ENCODE data around the gene BDH2.

Gene BDH2

GRCh38 chr4:103086551-103086950, 13.1 kb downstream of the BDH2 start:
- no peak for TF ChIP-seq CTCF (conservative IDR thresholded peaks at IDR 0.05; ENCODE audit: low read depth, low read length)
- no peak overlapping the region for H3K4me3 ChIP-seq (ENCODE audit: low read depth, low read length)
- DNase-seq (ENCODE audit: low read depth), result no peak

DNA sequence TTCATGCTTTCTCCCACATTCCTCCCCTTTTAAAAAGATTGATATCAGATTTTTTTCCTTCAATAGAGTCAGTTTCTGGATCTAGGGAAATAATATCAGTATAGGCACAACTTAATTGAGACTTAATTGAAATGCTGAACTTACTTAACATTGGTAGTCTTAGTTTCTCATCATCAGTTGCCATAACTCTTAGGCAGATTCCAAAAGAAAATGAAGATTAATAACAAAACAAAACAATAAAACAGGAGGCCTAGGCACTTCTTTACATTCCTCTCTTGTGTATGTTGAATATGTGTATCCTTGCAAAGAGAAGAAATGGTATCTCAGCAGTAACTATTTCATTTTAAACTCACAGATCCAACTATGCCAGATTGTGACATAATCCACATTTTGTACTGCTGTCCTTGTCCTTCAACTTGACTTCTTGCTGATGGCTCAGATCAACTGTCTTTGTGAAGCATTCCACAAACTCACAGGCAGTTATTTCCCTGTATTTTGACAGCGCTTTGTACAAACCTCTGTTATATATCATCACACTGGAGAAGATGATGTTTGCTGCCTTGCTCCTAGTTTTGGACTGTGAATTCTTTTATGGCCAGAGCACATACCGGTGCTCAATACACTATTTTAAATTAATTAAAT, 14.0 kb downstream of the BDH2 start:
- no peak for TF ChIP-seq CTCF (conservative IDR thresholded peaks at IDR 0.05; ENCODE audit: low read depth, low read length)
- DNase-seq (ENCODE audit: low read depth), result no peak
- H3K4me3 ChIP-seq (ENCODE audit: low read depth, low read length), result no peak overlapping the region

GRCh38 chr4:103079621-103080020, 20.0 kb downstream of the BDH2 start:
- no peak for DNase-seq (ENCODE audit: low read depth)
- no peak for TF ChIP-seq CTCF (conservative IDR thresholded peaks at IDR 0.05; ENCODE audit: low read depth, low read length)
- H3K4me3 ChIP-seq (ENCODE audit: low read depth, low read length), result no peak overlapping the region

DNA sequence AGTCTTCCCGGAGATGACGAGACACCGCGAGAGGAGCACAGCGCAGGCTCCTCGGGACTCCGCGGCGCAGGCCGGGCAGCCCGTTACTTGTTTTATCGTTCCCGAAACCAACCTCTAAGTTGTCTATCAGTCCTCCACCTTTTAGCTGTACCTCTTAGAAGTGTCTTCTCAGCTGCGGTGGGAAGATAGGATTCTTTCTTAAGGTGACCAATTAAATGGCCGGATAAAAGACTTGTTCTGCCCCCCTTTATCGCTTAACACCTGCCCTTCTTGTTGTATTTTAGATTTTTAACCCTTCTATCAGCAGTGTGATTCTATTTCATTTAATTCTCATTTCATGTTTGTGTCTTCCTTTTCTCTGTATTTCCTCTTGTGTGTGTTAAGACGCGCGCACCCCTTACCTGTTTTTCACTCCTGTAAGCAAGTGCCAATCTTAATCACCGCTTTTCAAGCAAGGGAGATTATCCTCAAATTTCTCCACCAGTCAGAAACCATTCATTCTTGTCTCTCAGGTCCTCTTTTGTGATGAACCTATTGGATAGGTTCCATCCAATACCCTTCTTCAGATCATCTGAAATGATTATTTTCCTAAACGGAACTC, 22.8 kb downstream of the BDH2 start, which contains the start of gene SLC9B2:
Gene SLC9B2 (minus strand): TSS at position 15 of the 601 bp plus-strand sequence. CDS start 9,211 bp downstream, outside the sequence.
- peak within 1 kb of the TSS; percentile 81 for H3K4me3 ChIP-seq (ENCODE audit: low read depth, low read length)
- no peak for TF ChIP-seq CTCF (conservative IDR thresholded peaks at IDR 0.05; ENCODE audit: low read depth, low read length)
- no peak for DNase-seq (ENCODE audit: low read depth)

DNA sequence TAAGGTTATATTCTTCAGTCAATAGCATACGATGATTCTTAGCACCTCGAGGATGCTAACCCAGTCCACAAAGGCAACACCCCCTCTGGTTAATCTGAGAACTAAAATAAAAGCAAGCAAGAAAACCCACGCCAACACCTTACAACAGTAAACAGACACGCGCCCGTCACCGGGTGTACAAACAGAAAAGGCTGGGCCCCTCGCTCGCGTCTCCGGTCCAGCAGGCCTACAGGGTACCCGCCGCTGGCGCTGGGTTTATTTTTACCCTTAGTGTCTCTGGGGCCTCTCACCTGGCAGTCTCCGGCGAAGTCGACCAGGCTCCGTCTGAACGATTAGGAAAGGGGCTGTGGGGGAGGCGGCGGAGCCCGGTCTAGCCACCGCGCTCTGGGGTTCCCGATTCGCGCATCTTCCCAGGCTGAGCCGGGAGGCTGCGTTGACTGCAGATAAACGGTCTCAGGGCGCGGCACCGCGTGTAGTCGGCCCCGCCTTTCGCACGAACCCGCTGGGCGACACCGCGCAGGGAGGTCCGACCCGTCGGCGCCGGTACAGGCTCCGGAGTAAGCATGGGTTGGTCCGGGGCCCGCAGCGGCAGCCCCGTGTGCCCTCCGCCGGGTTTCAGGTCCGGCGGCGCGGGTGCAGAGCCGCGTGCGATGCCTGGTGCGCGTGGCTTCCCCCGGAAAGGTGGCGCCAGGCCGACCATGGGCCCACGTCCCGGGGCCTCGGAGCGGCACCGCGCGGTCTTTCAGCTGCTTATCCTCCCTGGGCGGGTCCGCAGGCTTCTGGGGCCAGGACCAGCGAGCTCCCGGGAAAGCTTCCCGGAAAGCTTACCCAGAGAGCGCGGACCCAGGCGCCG, 23.5 kb downstream of the BDH2 start:
- peak overlapping the region; percentile 81 for H3K4me3 ChIP-seq (ENCODE audit: low read depth, low read length)
- TF ChIP-seq CTCF (conservative IDR thresholded peaks at IDR 0.05; ENCODE audit: low read depth, low read length), result peak; percentile 12
- DNase-seq (ENCODE audit: low read depth), result peak; percentile 65

DNA sequence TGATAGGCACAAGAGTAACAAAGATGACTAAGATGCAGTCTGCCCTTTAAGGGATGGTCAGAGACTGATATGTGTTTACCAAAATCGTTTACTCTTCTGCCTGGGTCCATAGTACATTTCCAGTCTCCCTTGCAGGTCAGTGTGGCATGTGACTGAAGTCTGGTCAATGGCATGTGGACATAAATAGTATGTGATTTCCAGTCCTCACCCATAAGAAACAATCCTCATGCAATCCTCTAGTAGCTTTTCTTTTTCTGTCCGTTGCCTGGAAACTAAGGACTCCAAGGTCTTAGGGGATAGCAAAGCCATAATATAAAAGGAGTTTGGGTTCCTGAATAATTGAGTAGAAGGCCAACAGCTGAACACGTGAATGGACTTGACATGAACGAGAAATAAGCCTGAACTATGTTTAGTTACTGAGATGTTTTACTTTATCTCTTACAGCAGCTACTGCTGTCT, 24.2 kb downstream of the BDH2 start:
- no peak for TF ChIP-seq CTCF (conservative IDR thresholded peaks at IDR 0.05; ENCODE audit: low read depth, low read length)
- DNase-seq (ENCODE audit: low read depth), result peak; percentile 63
- H3K4me3 ChIP-seq (ENCODE audit: low read depth, low read length), result peak overlapping the region; percentile 81

Data from choroid plexus epithelial cell (primary cell).